Pancreas (tissue), 10 donors: ENCODE results near the gene PCDHGA1. TPM values are rescaled to one million over a fixed set of nuclear protein-coding genes. Genes with fewer than 3 reads are reported as not detected.
A peak's percentile ranks its signal among the peaks of the same experiment; 100 is the strongest.

Source experiments
- ATAC-seq, 4 donors: fragments of 200-7000 bp; cut with Tn5 transposase; one replicate each; pipeline versions ENCODE4 v1.8.0 to v1.9.1; 2020; ENCODE audit warnings: mild to moderate bottlenecking in 4 of 4, moderate library complexity in 4 of 4
- DNase-seq, 6 donors: peaks; one replicate each; pipeline ENCODE4 v3.0.0-alpha.2; 2020
- FAIRE-seq: peaks from 2 replicates; lab custom pipeline; 2012; peaks lifted over from hg19 to GRCh38; lab: Jason Lieb, UNC
- H3K27ac ChIP-seq, 4 donors: fragments of 200-600 bp; sonication (generic); 1 replicate in 3 of 4; 2 replicates in 1 of 4; pipeline versions ENCODE4 v1.5.0 to v1.8.0; 2020
- H3K27me3 ChIP-seq, 4 donors: fragments of 200-600 bp; one replicate each; pipeline ENCODE4 v1.8.0; 2021
- H3K36me3 ChIP-seq, 3 donors: fragments of 200-600 bp; sonication (generic) in 1 of 3; one replicate each; pipeline versions ENCODE4 v1.5.0 to v1.8.0; 2020 to 2021
- H3K4me1 ChIP-seq, 3 donors: fragments of 200-600 bp; one replicate each; pipeline ENCODE4 v1.8.0; 2021
- H3K4me3 ChIP-seq, 4 donors: fragments of 200-600 bp; sonication (generic) in 2 of 4; one replicate each; pipeline versions ENCODE4 v1.5.0 to v1.8.0; 2020 to 2021
- H3K9me3 ChIP-seq, 4 donors: fragments of 200-600 bp; one replicate each; pipeline ENCODE4 v1.8.0; 2021
- CTCF ChIP-seq, 4 donors: fragments of 200-600 bp; sonication (generic) in 3 of 4; IDR thresholded peaks; one replicate each; pipeline versions ENCODE4 v1.5.0 to v1.8.0; 2021; ENCODE audit warnings: antibody characterized with exemption in 4 of 4
- WGBS, 2 donors: extraction: QIAGEN DNeasy Blood & Tissue Kit; methylation state at CpG; one replicate each; pipeline ENCODE4 v1.1.7; 2013; 5-methylcytosine and 5-hydroxymethylcytosine counted together
- intact Hi-C, 3 donors: fragments of 100-400 bp; cut with DNase I; formaldehyde crosslinking; loops; one replicate each; pipeline versions ENCODE4 v1.11.1 to v1.14.2; 2022
- polyA plus RNA-seq, 2 donors: library from polyadenylated mRNA; stranded (reverse); fragments of 200-250 nt; gene quantifications; one replicate each; pipeline ENCODE4 v1.2.3, GENCODE V29; 2013
- total RNA-seq, 6 donors: library from RNA; stranded (reverse); fragmentation: NEBNext Ultra II Directional in 4 of 6; extraction: Animal tissue kit (Norgen Biotek cat#: 25700) in 4 of 6; gene quantifications; one replicate each; pipeline versions ENCODE4 v1.2.1 to v1.2.4, GENCODE V29; 2021 to 2023
- donor health status: healthy with polysubstance abuse.
- donor health status: DM: no; HTN: no; CAD: no; lungs with moderate emphysema.
- donor health status: DM: no; HTN: no; CAD: no.
- donor health status: control.
- donor health status: control.
- donor health status: Bipolar disorder and iron deficiency.
- donor health status: DM: yes; HTN: yes; CAD: no.
- donor health status: DM: no; HTN: no; CAD: no.
- donor health status: DM: no; HTN: no; CAD: no.
- donor health status: DM: yes; HTN: yes; CAD: no.

The PCDHGA1 gene
- total and polyA plus RNA-seq, 8 donors: 0.19 to 0.67 (median 0.32) TPM

GRCh38 chr5:141512911-141513626 lies 182.8 kb downstream of the PCDHGA1 start:
- ATAC-seq (peak; percentile 53 to 69 (median 67)), FAIRE-seq (no peak), DNase-seq (peak in 4 of 6 donors; percentile 30 to 69 (median 46))
- peak overlapping the region in 3 of 4 donors; percentile 24 to 62 (median 54) for H3K27ac ChIP-seq
- H3K27me3 ChIP-seq: no peaks in the 10 kb centered on the region
- TF ChIP-seq CTCF (IDR thresholded peaks at IDR 0.05): no peak
- 4 to 7% methylated on average over 43 of the region's 43 CpGs for WGBS, 2 donors
- intact Hi-C loops: no loop called here
- peaks cover 0 to 3% (median 0%) of the 10 kb centered on the region in 3 donors for H3K4me1 ChIP-seq
- peaks cover 0 to 14% (median 0%) of the 10 kb centered on the region in 3 donors for H3K36me3 ChIP-seq
- no peaks in the 10 kb centered on the region for H3K9me3 ChIP-seq
- peak overlapping the region; percentile 20 to 51 (median 38) for H3K4me3 ChIP-seq

- intact Hi-C loops: no loop called here
- peak; percentile 44 to 73 (median 65) for ATAC-seq
- 41 to 42% methylated on average over 28 to 29 of the region's 29 CpGs for WGBS, 2 donors
- no peak for FAIRE-seq
- TF ChIP-seq CTCF (IDR thresholded peaks at IDR 0.05): no peak
- peak in 5 of 6 donors; percentile 47 to 70 (median 62) for DNase-seq
- H3K9me3 ChIP-seq: no peaks in the 10 kb centered on the region
- peaks cover 0 to 3% (median 0%) of the 10 kb centered on the region in 3 donors for H3K4me1 ChIP-seq
- peak overlapping the region; percentile 20 to 51 (median 38) for H3K4me3 ChIP-seq
- H3K27me3 ChIP-seq: no peaks in the 10 kb centered on the region
- H3K36me3 ChIP-seq: peaks cover 0 to 14% (median 0%) of the 10 kb centered on the region in 3 donors
- H3K27ac ChIP-seq: peak overlapping the region in 2 of 4 donors; percentile 54 to 62
Observed at GRCh38 chr5:141513627-141514329, 183.5 kb downstream of the PCDHGA1 start.

GRCh38 chr5:141514330-141515133 lies 184.2 kb downstream of the PCDHGA1 start:
- DNase-seq: no peak
- peaks cover 0 to 14% (median 0%) of the 10 kb centered on the region in 3 donors for H3K36me3 ChIP-seq
- H3K9me3 ChIP-seq: no peaks in the 10 kb centered on the region
- intact Hi-C loops: no loop called here
- H3K4me1 ChIP-seq: peaks cover 0 to 3% (median 0%) of the 10 kb centered on the region in 3 donors
- peak overlapping the region in 1 of 4 donors; percentile 62 for H3K27ac ChIP-seq
- 79 to 81% methylated on average over 6 of the region's 6 CpGs for WGBS, 2 donors
- no peak for TF ChIP-seq CTCF (IDR thresholded peaks at IDR 0.05)
- no peak overlapping the region for H3K4me3 ChIP-seq
- peak in 1 of 4 donors; percentile 2 for ATAC-seq
- no peak for FAIRE-seq
- H3K27me3 ChIP-seq: no peaks in the 10 kb centered on the region

GRCh38 chr5:141515141-141515540 lies 184.8 kb downstream of the PCDHGA1 start:
- no peaks in the 10 kb centered on the region for H3K9me3 ChIP-seq
- no peak for FAIRE-seq
- TF ChIP-seq CTCF (IDR thresholded peaks at IDR 0.05): no peak
- WGBS, 2 donors: 91 to 95% methylated on average over 3 of the region's 3 CpGs
- intact Hi-C loops: no loop called here
- H3K27ac ChIP-seq: no peak overlapping the region
- H3K36me3 ChIP-seq: peaks cover 0 to 14% (median 0%) of the 10 kb centered on the region in 3 donors
- no peak for DNase-seq
- H3K4me1 ChIP-seq: peaks cover 0 to 3% (median 0%) of the 10 kb centered on the region in 3 donors
- H3K27me3 ChIP-seq: no peaks in the 10 kb centered on the region
- no peak for ATAC-seq
- no peak overlapping the region for H3K4me3 ChIP-seq
